Stimulated activated CD8-positive, alpha-beta memory T cell treated with anti-CD3 and anti-CD28 coated beads, Interleukin-2, amount 100 ng/mL, for 1 hour (primary cell): ENCODE data around the gene HOXA7.

Source experiments
- DNase-seq, 2 donors: peaks; one replicate each; pipeline ENCODE4 v3.0.0-alpha.2; 2020; ENCODE audit warnings: low read depth in 2 of 2

HOXA7 gene

DNA sequence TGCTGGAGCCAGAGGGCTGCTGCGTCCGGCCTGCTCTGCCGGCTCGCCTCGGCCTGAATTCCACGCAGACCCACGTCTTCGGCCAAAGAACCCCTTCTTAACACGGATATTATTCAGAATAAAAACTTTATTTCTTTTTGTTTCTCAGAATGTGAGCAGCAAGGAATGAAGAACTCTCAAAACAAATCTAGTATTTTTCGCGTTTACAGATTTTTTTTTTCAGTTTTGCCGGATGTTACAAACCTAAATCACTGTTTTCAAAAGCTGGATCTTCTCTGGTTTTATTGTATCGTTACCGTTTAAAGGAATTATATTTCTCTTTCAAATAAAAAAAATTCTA, 49.6 kb downstream of the HOXA7 start:
- no peak for DNase-seq

DNA sequence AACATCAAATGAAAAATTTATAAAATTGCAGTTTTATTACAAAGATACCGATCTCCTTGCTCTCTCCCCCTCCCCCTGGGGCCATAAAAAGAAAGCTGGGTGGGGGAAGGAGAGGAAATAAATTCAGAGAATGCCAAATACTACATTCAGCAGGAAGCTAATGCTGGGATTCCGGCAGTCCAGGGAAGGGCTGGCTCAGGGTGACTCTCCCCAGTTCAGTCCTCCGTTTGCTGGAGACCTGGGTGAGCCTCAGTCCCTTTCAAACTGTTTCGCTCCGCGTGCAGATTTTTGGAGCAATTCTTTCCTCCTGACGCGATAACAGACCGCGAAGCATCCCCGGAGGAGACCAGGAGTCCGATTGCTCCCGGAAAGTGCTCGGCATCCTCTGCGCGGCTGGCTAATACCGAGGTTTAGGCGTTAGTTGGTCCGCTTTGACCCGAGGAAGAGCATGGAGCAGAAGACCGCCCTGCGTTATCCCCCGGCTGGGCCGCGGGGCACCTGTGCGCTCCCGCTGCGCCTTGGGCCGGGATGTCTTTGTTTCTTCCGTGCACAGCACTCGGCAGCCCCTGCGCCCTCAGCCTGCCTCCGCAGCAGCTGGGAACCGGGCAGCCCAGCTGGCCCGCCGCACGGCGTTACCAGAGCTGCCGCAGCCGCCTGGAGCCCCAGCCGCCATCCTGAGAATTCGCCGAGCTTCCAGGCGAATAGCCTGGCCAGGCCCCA, 50.1 kb downstream of the HOXA7 start:
- no peak for DNase-seq

DNA sequence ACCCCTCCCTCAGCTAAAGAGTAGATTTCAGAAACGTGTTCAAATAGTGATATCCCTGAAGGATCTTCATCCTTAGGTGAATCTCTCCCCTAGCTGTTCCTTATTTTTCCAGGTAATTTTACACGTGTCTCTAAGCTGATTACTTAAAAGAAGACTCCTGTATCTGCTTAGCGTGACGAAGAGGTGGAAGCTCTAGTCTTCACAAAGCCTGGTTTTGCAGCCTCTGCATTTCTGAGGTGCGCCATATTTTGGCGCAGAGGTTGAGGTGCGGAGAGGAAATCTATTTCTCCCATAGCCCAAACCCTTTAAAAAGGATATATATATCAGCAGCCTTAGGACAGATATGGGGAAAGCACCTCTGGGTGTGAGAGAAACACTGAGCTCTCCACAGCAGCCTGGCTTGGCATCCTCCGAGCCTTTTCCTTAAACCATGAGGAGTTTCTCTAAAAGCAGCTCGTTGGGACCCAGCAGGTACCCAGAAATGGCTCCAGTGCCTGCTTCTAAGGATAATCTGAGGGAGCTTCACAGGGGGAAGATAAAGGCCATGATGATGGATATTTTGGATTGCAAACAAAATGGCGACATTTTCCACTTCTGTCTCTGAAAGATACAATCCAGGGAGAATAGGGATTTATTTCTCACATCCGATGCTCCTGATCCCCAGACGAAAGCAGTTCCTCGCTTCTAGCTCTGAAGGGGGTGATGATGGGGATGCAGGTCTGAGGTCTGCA, 51.0 kb downstream of the HOXA7 start:
- no peak for DNase-seq

DNA sequence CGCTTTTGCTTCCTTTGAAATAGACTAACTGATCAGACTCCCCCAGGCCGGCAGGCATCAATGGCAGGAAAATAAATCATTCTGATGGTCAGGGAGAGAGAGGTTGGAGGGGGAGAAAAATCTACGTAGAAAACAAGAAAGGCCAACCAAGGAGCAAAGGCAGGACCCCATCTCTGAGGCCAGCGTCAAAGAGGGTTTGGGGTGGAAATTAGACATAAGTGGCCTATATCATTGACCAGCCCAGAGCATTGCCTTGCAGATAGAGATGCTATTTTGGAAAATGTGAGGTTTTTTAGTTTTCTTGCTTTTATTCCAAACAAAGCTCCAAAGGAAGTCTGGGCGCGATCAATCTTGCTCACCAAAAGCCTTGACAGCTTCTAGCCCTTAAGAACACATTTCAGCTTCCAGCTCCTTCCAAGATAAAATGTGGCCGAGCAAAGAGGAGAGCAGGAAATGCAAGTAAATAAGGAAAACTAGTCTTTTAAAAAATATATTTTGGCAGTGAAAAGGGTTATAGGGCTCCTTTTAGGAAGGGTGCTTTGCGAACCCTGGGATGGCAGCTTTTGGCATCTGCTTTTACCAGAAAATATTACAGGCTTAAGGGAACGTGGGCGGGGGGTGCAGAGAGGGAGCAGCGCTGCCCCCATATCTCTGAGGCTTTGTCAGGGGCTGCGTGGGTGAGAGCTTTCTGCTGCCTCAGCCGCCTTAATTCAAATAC, 52.0 kb downstream of the HOXA7 start:
- DNase-seq = no peak
